GM19324 (cell line): ENCODE measurements around the gene GLIPR1L2.
"Not testable (repeated sequence)": the region's sequence is repeated elsewhere in the genome, so short reads cannot be mapped to it uniquely, and the experiment has no call there.

Source experiments
- ATAC-seq: cut with Tn5 transposase; IDR thresholded peaks from one replicate; pipeline ENCODE4 v1.9.1; 2021; ENCODE audit warnings: mild to moderate bottlenecking, moderate library complexity; ENCODE audit not compliant: unreplicated experiment, low FRiP score

The GLIPR1L2 gene

GRCh38 chr12:75390899-75391538, at the start of gene GLIPR1L2:
TSS of gene GLIPR1L2 (plus strand) at chr12:75391089. CDS start at chr12:75391117, 28 bp downstream.
- peak; percentile 99 for ATAC-seq

- ATAC-seq: no peak
These were observed 49.0 kb upstream of the GLIPR1L2 start for GRCh38 chr12:75341873-75342272.

GRCh38 chr12:75345531-75345930, 45.4 kb upstream of the GLIPR1L2 start:
- no peak for ATAC-seq

- not testable (repeated sequence) for ATAC-seq
These were observed 44.7 kb upstream of the GLIPR1L2 start for GRCh38 chr12:75346215-75346614.

GRCh38 chr12:75349946-75350345, 40.9 kb upstream of the GLIPR1L2 start:
- no peak for ATAC-seq

GRCh38 chr12:75350413-75350812, 40.5 kb upstream of the GLIPR1L2 start:
- no peak for ATAC-seq

GRCh38 chr12:75354011-75354410, 36.9 kb upstream of the GLIPR1L2 start:
- no peak for ATAC-seq

- no peak for ATAC-seq
These were observed 30.0 kb upstream of the GLIPR1L2 start for GRCh38 chr12:75360920-75361319.

GRCh38 chr12:75361408-75361807, 29.5 kb upstream of the GLIPR1L2 start:
- no peak for ATAC-seq

GRCh38 chr12:75364919-75365318, 26.0 kb upstream of the GLIPR1L2 start:
- ATAC-seq: no peak

- ATAC-seq: peak; percentile 66
These were observed 24.3 kb upstream of the GLIPR1L2 start for GRCh38 chr12:75366629-75367028.

- ATAC-seq: no peak
These were observed 15.9 kb upstream of the GLIPR1L2 start for GRCh38 chr12:75374971-75375370.

- ATAC-seq: no peak
These were observed 12.5 kb upstream of the GLIPR1L2 start for GRCh38 chr12:75378354-75378753.

GRCh38 chr12:75389061-75389460, 1.8 kb upstream of the GLIPR1L2 start:
- ATAC-seq: no peak

GRCh38 chr12:75389706-75390105, 1.2 kb upstream of the GLIPR1L2 start:
- no peak for ATAC-seq

GRCh38 chr12:75390156-75390898, 562 bp upstream of the GLIPR1L2 start:
- ATAC-seq: no peak

- no peak for ATAC-seq
These were observed 13.3 kb downstream of the GLIPR1L2 start for GRCh38 chr12:75404231-75404630.

- no peak for ATAC-seq
These were observed 16.8 kb downstream of the GLIPR1L2 start for GRCh38 chr12:75407683-75408082.

GRCh38 chr12:75409830-75410229, 18.9 kb downstream of the GLIPR1L2 start:
- ATAC-seq: no peak

GRCh38 chr12:75414671-75415070, 23.8 kb downstream of the GLIPR1L2 start:
- no peak for ATAC-seq

- ATAC-seq: no peak
These were observed 29.0 kb downstream of the GLIPR1L2 start for GRCh38 chr12:75419841-75420240.

- no peak for ATAC-seq
These were observed 36.6 kb downstream of the GLIPR1L2 start for GRCh38 chr12:75427491-75427890.
